ENCODE results near the gene SLC25A6. TPM values are rescaled to one million over a fixed set of nuclear protein-coding genes. Genes with fewer than 3 reads are reported as not detected.
A peak's percentile ranks its signal among the peaks of the same experiment; 100 is the strongest.

Gene SLC25A6
- total and polyA plus RNA-seq, 10 of the 15 experiments (the other 5 are each of a cell fraction or from before 2014, with no cell fraction given): 61.9 to 642 (median 322) TPM

GRCh38 chrX:1384658-1385252 is 7.2 kb downstream of the SLC25A6 start:
- H3K79me2 ChIP-seq (ENCODE audit: control insufficient read depth, insufficient read depth, low read length): peaks cover 23% of the 10 kb centered on the region
- FAIRE-seq (no peak), ATAC-seq (peak; percentile 1; the same call in 2 of the 3 replicates), DNase-seq (ENCODE audit: low read depth, low spot score) (no peak)
- 95% methylated on average over 18 of the region's 18 CpGs for WGBS (ENCODE audit: insufficient coverage, insufficient replicate concordance, low lambda C conversion rate, missing lambda C conversion rate)
- peaks cover 43 to 48% of the 10 kb centered on the region in 2 experiments for H3K36me3 ChIP-seq (ENCODE audit: control insufficient read depth in 2 of 2, insufficient read depth in 2 of 2, low read length in 1 of 2)
- POLR2A ChIA-PET: no interaction called here
- in situ Hi-C loops (cut with MboI) (no loop called here), intact Hi-C loops (cut with micrococcal nuclease; ENCODE audit: unreplicated experiment) (no loop called here)
- H3K27ac ChIP-seq (ENCODE audit: control insufficient read depth, insufficient read depth): no peak overlapping the region
- H3K27me3 ChIP-seq (replicated peaks in 1 of 2; ENCODE audit: control insufficient read depth in 2 of 2, insufficient read depth in 2 of 2, low read length in 1 of 2): no peaks in the 10 kb centered on the region
- CTCF ChIA-PET: no interaction called here
- TF ChIP-seq POLR2A (IDR thresholded peaks at IDR 0.05; ENCODE audit: low read depth, low read length) (peak; percentile 79), POLR2AphosphoS5 (IDR thresholded peaks at IDR 0.05; ENCODE audit: low read length) (peak; percentile 63), KAT2A (conservative IDR thresholded peaks at IDR 0.05; ENCODE audit: control insufficient read depth, low read depth, low read length) (no peak), CBX3 (IDR thresholded peaks at IDR 0.05; ENCODE audit: borderline replicate concordance, low read depth) (no peak), IKZF2 (IDR thresholded peaks at IDR 0.05) (no peak), POU2F2 (IDR thresholded peaks at IDR 0.05; ENCODE audit: borderline replicate concordance, low read depth, low read length) (peak; percentile 56; the same call in 1 of the 3 replicates), POLR2AphosphoS2 (IDR thresholded peaks at IDR 0.05; ENCODE audit: low read depth, low read length) (peak; percentile 82), ZNF592 (IDR thresholded peaks at IDR 0.05) (no peak), PAX5 (IDR thresholded peaks at IDR 0.05; ENCODE audit: borderline replicate concordance, low read depth, low read length) (peak; percentile 13; the same call in 1 of the 2 replicates), ZBED1 (IDR thresholded peaks at IDR 0.05; ENCODE audit: borderline replicate concordance) (peak; percentile 54; the same call in 1 of the 2 replicates), BCL3 (IDR thresholded peaks at IDR 0.05; ENCODE audit: borderline replicate concordance, insufficient read depth, low read depth, low read length, poor library complexity, severe bottlenecking) (peak; percentile 49)
- H3K9ac ChIP-seq (ENCODE audit: control insufficient read depth, insufficient read depth, low read length): no peak overlapping the region
- SMC1A ChIA-PET (ENCODE audit: uncharacterized antibody, unreplicated experiment): no interaction called here
- H3K4me1 ChIP-seq (ENCODE audit: control insufficient read depth, insufficient read depth, low read length): peaks cover 8% of the 10 kb centered on the region; the same call in 1 of the 2 replicates
- no peak overlapping the region for H3K4me3 ChIP-seq
- RAD21 ChIA-PET (ENCODE audit: unreplicated experiment): no interaction called here
- H2AFZ ChIP-seq (ENCODE audit: control insufficient read depth, low read depth, low read length): no peak overlapping the region
- peaks cover 9% of the 10 kb centered on the region; the same call in 1 of the 2 replicates for H4K20me1 ChIP-seq (ENCODE audit: control insufficient read depth, insufficient read depth)
- no peaks in the 10 kb centered on the region for H3K9me3 ChIP-seq (replicated peaks; ENCODE audit: control insufficient read depth, insufficient read depth, low read length)
- BruUV-seq (replicated peaks): no TSS peak
- no peak overlapping the region for H3K4me2 ChIP-seq (ENCODE audit: control insufficient read depth, insufficient read depth)
